A549 (cell line): ENCODE data around the gene CALML4.

Experiments used
- CHD2 ChIP-seq: fragments of 150-350 bp; IDR thresholded peaks from 2 replicates; pipeline ENCODE4 v1.6.1; 2014; ENCODE audit warnings: low read length; ENCODE audit not compliant: partially characterized antibody
- CTCF ChIP-seq: fragments of >200 bp; sonication (Bioruptor Twin); formaldehyde crosslinking; IDR thresholded peaks from 3 replicates; pipeline ENCODE4 v1.5.1; 2016
- MYC ChIP-seq: IDR thresholded peaks from 2 replicates; pipeline ENCODE4 v1.6.1; 2012; ENCODE audit warnings: mild to moderate bottlenecking, inconsistent platforms, low read length, improper control_type of control experiment, borderline replicate concordance
- POLR2A ChIP-seq: IDR thresholded peaks from 2 replicates; pipeline ENCODE4 v1.6.1; 2012; ENCODE audit warnings: mild to moderate bottlenecking, low read length
- POLR2AphosphoS2 ChIP-seq: conservative IDR thresholded peaks from 2 replicates; pipeline ENCODE4 v1.6.1; 2012; ENCODE audit warnings: low read length, improper control_type of control experiment, inconsistent platforms
- RAD21 ChIP-seq, 2 experiments: fragments of >200 bp in 1 of 2; sonication (Bioruptor Twin) in 1 of 2; formaldehyde crosslinking in 1 of 2; IDR thresholded peaks in 1 of 2; conservative IDR thresholded peaks in 1 of 2; 2 replicates in 1 of 2; 3 replicates in 1 of 2; pipeline ENCODE4 v1.6.1; 2012 to 2018; ENCODE audit warnings: inconsistent platforms in 1 of 2
- REST ChIP-seq: fragments of 200-600 bp; sonication (generic); IDR thresholded peaks from 2 replicates; pipeline ENCODE4 v1.6.1; 2016; ENCODE audit warnings: antibody characterized with exemption, mild to moderate bottlenecking, moderate library complexity
- SMC3 ChIP-seq: fragments of >200 bp; sonication (Bioruptor Twin); formaldehyde crosslinking; IDR thresholded peaks from 3 replicates; pipeline ENCODE4 v1.6.1; 2018; ENCODE audit warnings: inconsistent platforms

- TF ChIP-seq CTCF (no peak), POLR2A (no peak), CHD2 (no peak), REST (no peak), SMC3 (no peak), RAD21 (conservative IDR thresholded peaks at IDR 0.05 in 1 of 2, IDR thresholded peaks at IDR 0.05 in 1 of 2) (no peak), POLR2AphosphoS2 (no peak), MYC (no peak)
Observed at GRCh38 chr15:68206711-68207151, 1.6 kb upstream of the CALML4 start.
